GM18499 (cell line): ENCODE results near the gene APPL2.

Experiments used
- ATAC-seq: cut with Tn5 transposase; IDR thresholded peaks from one replicate; pipeline ENCODE4 v1.9.1; 2021; ENCODE audit warnings: moderate number of reproducible peaks; ENCODE audit not compliant: insufficient read depth, unreplicated experiment

APPL2 gene, protein sequence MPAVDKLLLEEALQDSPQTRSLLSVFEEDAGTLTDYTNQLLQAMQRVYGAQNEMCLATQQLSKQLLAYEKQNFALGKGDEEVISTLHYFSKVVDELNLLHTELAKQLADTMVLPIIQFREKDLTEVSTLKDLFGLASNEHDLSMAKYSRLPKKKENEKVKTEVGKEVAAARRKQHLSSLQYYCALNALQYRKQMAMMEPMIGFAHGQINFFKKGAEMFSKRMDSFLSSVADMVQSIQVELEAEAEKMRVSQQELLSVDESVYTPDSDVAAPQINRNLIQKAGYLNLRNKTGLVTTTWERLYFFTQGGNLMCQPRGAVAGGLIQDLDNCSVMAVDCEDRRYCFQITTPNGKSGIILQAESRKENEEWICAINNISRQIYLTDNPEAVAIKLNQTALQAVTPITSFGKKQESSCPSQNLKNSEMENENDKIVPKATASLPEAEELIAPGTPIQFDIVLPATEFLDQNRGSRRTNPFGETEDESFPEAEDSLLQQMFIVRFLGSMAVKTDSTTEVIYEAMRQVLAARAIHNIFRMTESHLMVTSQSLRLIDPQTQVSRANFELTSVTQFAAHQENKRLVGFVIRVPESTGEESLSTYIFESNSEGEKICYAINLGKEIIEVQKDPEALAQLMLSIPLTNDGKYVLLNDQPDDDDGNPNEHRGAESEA

DNA sequence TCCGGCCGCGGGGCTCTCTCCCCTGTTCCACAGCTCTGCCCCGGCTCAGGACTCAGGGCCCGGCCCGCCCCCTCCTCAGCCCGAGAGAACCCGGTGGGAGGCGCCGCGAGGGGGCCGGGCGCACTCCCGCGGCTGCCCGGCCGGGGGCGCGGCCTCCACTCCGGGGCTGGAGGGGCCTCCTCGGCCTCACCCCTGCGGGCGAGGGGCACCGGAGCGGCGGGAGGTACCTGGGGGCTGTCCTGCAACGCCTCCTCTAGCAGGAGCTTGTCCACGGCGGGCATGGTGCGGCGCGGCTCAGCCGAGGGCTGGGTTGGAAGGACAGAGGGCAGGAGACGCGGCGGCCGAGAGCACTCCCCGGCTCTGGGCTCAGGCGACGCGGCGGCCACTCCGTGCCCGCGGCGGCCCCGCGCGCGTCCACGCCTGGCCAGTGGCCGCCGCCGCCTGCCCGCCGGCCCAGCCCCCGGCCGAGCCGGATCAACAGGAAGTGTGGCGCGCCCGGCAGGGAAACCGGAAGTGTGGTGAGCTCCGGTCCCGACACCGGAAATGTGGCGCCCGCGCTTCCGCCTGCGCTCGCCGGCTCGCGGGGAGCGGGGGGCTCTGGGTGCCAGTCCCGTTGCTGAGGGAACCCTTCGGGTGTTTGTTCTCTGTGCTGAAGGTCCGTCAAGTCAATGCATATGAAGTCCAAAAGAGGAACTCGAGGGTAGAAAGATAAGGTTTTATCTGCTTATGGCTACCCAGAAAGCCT is at the start of gene APPL2:
APPL2 (minus strand) TSS at position 443 of the 745 bp plus-strand sequence; CDS start at position 281, 162 bp downstream.
- peak; percentile 47 for ATAC-seq

DNA sequence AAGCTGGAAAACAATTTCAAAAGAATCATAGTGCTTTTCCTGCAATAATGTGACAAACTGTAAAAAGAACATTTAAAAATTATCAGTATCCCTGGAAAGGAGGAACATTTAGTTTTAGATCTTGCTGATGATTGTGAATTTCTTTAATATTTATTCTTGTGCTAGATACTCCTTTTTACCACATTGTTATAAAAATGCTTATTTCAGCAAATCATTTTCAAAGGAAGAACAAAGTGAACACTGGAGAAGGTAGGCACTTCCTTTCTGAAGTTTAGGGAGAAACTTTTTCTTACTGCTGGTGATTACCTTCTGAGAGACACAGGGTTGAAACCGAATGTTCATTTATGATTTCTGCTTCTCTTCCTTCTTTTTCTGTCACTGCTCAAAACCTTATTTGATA is 49.4 kb upstream of the APPL2 start:
- ATAC-seq, result no peak

DNA sequence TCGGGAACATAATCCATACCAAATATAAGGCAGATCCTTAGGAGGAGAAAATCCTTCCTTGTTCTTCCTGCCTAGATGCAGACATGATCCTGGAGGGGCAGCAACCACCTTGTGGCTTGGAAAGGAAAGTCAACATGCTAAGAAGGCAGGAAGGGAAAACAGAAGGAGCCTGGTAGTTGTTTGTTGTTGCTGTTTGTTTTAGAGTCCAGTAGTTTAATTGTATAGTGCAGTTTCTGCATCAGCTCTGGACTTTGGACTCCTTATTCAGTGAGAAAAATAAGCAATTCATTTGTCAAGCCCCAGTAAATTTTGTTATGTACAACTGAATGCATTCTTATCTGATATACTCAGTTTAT is 45.7 kb upstream of the APPL2 start:
- no peak for ATAC-seq

DNA sequence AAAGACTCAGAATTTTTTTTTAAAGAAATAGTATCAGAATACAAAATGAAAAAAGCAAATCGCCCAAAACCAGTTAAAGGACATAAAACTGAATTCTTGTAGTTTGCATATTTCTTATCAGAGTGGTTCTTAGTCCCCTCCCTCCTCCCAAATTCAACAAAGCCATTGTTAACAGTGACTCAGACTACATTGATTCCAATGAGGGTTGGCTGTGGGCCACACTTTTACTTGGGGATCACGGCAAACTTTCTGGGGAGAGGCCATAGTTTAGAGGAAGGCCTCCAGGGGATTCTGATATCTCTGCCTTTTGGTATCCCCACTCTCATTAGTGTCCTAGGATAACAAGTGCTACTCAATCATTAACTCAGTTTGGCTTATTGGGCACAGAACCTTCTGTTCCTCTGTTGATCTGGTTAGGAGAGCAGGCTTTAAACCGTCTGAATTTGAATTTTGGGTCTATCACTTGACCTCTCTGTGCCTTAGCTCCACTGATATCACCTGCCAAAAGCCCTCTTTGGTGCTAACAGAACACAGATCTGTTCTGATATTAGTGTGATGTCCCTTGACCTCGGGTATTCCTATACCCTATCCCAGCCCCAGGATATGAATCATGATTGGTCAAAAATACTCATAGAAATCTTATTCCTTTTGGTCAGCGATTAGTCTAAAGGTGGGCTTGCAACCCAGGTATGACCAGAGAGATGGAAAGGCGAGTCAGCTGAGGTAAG is 45.2 kb upstream of the APPL2 start:
- ATAC-seq, result no peak

- ATAC-seq, result no peak
Measured at GRCh38 chr12:105279460-105280056, 43.6 kb upstream of the APPL2 start.

DNA sequence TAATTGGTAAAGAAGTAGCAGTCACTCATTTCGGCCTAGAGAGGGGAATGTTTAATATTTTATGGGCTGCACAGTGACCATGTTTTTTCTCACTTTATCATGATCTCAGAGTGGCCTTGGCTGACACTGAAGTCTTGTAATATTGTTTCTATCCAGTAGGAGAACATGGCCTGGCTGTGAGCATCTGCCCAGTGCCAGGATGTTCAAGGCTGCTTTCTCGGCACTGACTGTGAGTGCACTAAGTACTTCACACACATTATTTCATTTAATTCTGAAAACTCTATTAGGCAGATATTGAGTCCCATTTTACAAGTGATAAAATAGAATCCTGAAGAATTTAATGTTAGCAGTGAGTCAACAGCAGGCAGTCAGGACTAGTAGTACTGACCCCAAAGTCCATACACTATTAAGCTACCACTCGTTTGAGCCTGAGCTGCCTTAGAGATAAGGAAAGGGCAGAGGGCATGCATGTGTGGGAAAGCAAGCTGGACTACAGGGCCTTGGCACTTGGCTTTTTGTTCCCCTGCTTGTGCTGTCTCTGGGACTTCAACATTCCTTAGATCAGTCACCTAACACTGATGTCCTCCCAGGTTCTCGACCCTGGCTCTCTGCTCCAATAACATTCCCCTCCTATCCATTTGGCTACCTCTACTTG is 42.2 kb upstream of the APPL2 start:
- ATAC-seq, result no peak

DNA sequence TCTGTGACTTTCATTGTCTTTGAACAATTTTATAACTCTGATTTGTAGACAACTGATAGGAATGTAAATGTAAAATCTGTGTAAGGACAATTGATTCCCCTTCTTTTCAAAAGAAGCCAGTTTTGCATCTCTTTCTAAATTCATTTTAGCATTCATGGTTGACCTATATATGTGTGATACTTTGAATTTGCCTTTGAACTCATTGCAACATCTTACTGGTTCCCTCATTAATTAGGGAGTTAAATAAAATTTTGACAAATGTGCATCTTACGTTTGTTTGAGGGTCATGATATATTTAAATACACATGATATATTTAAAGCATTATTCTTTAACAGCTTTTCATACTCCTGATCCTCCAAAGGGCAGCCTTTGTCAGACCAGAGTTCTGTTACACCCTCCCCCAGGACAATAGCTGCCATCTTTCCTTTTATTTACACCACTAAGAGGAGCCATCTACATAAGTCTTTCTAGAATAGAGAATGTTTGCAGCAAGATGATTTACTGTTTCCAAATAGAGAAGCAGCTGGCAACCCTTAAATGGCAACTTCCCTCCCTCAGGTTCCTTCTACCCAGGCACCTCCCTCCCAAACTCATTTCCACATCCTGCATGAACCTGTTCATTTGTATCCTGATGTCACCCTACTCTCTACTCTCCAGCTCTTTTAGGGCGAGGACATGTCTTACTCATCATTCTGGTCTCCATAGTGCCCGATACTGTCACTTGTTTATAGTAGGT is 40.2 kb upstream of the APPL2 start:
- ATAC-seq, result no peak

GRCh38 chr12:105274571-105274970 is 38.6 kb upstream of the APPL2 start:
- no peak for ATAC-seq

DNA sequence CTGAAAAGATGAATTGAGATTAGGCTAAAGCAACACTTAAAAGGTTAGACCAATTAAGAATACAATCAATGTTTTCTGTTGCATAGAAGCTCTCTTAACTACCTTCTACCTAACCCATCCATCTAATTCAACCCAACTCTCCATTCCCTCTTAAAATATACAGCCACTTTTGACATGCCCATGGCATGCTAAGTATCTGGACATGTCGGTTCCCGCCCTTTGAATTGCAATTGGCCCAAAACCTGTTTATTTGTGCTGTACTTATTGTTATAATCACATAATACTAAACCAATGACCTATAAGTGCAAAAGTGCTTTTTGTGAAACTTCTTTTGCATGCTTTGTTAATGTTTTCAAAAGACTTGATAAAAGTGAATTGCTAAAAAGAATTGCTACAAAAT is 37.6 kb upstream of the APPL2 start:
- no peak for ATAC-seq

GRCh38 chr12:105272814-105273416 is 36.9 kb upstream of the APPL2 start:
- no peak for ATAC-seq

GRCh38 chr12:105272152-105272551 is 36.2 kb upstream of the APPL2 start:
- no peak for ATAC-seq

- no peak for ATAC-seq
Measured at GRCh38 chr12:105271364-105271763, 35.4 kb upstream of the APPL2 start.

DNA sequence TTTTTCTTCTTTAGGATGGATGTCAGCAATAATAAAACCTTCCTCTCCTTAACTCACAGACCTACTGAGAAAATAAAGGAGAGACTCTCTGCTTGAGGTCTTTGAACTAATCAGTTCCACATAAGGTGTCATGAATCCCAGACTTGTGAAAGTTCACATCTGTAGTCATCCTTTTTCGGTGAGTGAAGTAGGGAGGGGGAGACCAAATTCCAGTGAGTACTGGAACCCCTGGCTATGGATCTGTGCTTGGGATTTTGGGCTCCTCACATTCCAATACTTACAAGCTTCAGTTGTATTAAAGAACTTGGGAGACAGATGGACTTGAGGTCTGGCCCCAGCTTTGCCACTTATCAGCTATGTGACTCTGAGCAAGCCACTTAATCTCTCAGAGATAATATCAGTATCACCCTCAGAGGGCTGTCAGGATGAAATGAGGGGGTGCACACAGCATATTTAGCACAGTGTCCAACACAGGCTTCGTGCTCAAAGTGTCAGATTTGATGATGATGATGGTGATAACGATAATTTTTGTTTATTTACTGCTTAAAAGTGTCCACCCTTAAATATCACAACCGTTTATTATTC is 34.8 kb upstream of the APPL2 start:
- ATAC-seq, result no peak

DNA sequence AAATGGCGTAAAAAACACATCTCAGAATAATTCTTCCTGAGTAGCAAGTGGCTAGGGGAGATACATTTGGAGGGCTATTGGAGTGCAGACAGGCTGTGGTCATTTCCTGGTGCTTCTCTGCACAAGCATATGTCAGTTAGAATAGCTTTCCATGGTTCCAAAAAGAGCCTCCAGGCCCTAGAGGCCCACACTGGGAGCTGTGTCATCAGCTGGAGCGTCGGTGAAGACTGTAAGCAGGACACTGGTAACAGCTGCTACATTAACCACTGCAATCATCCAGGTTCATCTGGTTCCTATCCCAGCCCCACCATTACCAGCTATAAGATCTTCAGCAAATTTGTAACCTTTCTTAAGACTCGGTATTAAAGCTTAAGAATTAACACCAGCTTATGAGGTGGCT is 31.7 kb upstream of the APPL2 start:
- ATAC-seq, result no peak

GRCh38 chr12:105264771-105265170 is 28.8 kb upstream of the APPL2 start:
- no peak for ATAC-seq

GRCh38 chr12:105262461-105263184 is 26.6 kb upstream of the APPL2 start:
- no peak for ATAC-seq

- ATAC-seq, result no peak
Measured at GRCh38 chr12:105261010-105261409, 25.0 kb upstream of the APPL2 start.

DNA sequence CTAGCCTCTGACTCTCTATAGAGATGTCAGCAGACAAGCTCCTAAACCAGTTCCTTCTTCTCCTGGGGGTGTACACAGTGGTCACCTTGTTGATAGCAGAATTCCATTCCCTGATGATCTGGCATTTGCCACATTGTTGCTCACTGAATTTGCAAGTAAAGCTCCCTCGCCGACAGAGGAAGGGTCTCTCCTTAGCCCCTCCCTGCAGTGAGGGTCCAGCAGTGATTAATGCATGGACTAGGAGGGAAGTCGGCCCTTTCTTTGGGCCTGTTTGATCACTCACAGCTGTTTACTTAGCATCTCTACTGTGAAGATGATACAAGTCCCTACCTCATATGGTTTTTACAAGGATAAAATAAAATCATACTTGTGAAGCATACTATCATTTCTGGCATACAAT is 23.3 kb upstream of the APPL2 start:
- no peak for ATAC-seq
